ENCODE data around the gene PPP1R11.
A peak's percentile ranks its signal among the peaks of the same experiment; 100 is the strongest.

PPP1R11 gene

DNA sequence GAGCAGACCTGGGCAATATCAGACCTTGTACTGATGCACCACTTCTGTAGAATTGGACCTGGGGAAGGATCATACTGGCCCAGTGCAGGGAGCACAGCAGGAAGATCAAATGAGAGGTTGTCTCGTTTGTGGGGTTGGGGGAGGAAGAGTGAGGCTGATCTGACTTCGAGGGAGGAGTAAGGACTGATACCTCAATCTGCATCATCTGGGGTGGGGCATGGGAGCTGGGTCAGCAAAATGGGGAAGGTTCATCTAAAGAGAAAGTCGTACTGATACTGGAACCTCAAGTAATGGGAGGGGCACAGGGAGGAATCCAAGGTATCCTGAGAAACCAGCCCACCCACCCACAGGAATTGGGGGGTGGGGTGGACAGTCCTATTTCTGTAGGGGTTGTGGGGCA, 4.9 kb downstream of the PPP1R11 start:
- H3K27me3 Mint-ChIP-seq, result peaks cover 63% of the 10 kb centered on the region
- no peak for DNase-seq
- H3K4me1 Mint-ChIP-seq (ENCODE audit: low read depth), result peaks cover 57% of the 10 kb centered on the region
- no peaks in the 10 kb centered on the region for H3K9me3 Mint-ChIP-seq
- peaks cover 39% of the 10 kb centered on the region for H3K36me3 Mint-ChIP-seq (ENCODE audit: low read depth)
- H3K4me3 Mint-ChIP-seq, result no peak overlapping the region
- no peak overlapping the region for H3K27ac Mint-ChIP-seq

DNA sequence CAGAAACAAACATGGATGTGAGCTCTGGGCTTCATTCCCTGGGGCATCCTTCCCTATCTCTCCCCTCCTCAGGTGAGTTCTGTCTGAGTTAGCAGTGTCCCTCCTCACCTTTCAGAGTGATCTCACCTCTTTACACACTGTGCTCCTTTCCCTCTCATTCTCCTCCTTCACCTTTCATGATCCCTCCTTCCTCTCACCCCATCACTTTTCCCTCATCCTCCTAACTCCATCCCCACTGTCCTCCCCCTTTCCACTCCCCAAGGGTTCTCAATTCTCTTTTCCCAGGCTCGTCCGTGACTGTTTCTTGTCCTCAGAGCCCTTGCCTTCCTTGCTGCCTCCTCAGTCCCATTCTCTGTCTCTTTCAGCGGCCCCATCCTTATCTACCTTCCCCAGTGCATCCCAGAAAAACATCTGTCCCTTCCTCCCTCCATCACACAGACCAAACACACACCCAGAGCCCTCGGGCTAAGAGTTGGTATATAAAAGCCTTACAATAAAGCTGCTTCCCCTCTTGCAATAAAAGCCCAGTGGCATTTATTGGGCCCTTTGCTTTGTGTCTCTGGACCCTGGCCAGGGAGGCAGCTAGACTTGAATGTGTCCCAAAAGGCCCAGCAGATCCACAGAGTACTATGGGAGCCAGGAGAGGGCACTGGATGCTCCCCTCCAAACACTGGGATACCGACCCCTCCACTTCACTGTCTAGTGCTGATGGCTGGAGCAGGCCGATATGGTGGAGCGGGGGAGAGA, 6.7 kb downstream of the PPP1R11 start:
- Mint-ChIP-seq H3K27ac (no peak overlapping the region), H3K27me3 (peaks cover 67% of the 10 kb centered on the region), H3K36me3 (ENCODE audit: low read depth) (peaks cover 23% of the 10 kb centered on the region), H3K4me1 (ENCODE audit: low read depth) (peaks cover 49% of the 10 kb centered on the region), H3K9me3 (no peaks in the 10 kb centered on the region), H3K4me3 (no peak overlapping the region)
- no peak for DNase-seq

DNA sequence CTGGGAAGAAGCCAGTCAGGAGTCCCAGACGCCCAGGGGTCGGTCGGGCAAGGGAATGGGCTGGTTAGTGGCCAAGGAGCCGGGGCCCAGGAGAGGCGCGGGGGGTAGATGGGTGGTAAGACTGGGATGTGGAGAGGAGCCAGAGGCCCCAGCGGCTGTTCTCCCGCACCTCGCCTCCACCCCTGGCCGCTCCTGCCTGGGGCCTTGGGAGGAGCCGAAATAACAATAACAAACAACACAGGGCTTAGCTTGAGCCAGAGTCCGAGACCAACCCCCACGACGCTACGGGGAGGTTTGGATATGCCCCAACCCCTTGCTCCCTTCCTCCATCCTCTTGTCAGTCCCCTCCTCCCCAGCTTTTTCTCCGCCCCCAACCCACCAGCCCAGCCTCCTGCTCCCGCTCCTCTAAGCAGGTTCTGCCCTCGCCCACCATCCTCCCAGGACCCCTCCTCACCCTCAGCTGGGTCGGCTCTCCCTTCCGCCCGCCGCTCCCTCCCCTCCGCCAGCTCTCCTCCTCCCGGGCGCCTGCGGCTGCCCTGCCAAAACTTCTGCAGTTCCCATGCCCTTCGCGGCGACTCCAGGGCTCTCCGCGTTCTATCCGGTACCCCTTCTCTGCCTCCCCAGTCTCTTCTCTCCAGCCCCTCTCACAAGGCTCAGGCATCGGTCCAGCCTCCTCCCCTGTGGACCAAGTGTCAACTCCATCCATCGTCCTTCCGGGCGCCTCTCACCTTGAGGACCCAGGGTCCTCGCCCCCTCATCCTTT, 7.5 kb downstream of the PPP1R11 start:
- peaks cover 47% of the 10 kb centered on the region for H3K4me1 Mint-ChIP-seq (ENCODE audit: low read depth)
- H3K27ac Mint-ChIP-seq, result no peak overlapping the region
- H3K27me3 Mint-ChIP-seq, result peaks cover 67% of the 10 kb centered on the region
- H3K9me3 Mint-ChIP-seq, result no peaks in the 10 kb centered on the region
- no peak for DNase-seq
- peaks cover 14% of the 10 kb centered on the region for H3K36me3 Mint-ChIP-seq (ENCODE audit: low read depth)
- peak overlapping the region; percentile 56 for H3K4me3 Mint-ChIP-seq

DNA sequence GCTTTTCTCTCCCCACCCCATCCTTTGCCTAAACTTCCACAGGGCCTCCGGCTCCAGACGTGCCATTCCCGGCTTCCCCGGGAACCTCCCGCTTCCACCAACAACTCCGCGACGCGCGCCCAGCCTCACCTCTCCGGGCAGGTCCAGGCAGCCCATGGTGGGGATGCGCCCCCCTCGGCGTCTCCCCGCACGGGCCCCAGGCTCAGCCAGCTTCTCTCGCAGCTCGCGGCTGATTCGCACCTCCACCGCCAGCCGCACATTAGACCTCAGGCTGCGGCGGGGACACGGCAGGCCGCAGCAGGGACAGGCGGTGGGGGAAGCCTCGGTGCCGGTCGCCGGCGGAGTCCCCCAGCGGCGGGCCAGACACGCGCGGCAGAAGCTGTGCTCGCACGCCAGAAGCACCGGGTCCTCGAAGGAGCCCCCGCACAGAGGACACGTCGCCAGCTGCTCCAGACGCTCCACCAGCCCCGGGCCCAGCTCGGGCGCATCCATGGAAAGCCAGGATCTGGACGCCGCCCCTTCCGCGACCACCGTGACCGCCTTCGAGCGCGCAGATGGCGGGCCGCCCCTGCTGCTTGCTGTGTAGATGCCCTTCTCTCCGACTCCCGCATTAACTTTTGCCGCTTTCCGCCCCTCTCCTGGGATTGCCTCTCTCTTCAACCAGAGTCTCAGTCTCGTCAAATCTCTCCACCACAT, 8.2 kb downstream of the PPP1R11 start, which contains the start of gene RNF39:
TSS of gene RNF39 (minus strand) at position 676 of the 696 bp plus-strand sequence. CDS start at position 492, 184 bp downstream.
- H3K36me3 Mint-ChIP-seq (ENCODE audit: low read depth), result peaks cover 7% of the 10 kb centered on the region
- H3K27ac Mint-ChIP-seq, result no peak within 1 kb of the TSS
- peaks cover 45% of the 10 kb centered on the region for H3K4me1 Mint-ChIP-seq (ENCODE audit: low read depth)
- DNase-seq, result no peak
- H3K9me3 Mint-ChIP-seq, result no peaks in the 10 kb centered on the region
- H3K27me3 Mint-ChIP-seq, result peaks cover 65% of the 10 kb centered on the region
- H3K4me3 Mint-ChIP-seq, result peak within 1 kb of the TSS; percentile 56

DNA sequence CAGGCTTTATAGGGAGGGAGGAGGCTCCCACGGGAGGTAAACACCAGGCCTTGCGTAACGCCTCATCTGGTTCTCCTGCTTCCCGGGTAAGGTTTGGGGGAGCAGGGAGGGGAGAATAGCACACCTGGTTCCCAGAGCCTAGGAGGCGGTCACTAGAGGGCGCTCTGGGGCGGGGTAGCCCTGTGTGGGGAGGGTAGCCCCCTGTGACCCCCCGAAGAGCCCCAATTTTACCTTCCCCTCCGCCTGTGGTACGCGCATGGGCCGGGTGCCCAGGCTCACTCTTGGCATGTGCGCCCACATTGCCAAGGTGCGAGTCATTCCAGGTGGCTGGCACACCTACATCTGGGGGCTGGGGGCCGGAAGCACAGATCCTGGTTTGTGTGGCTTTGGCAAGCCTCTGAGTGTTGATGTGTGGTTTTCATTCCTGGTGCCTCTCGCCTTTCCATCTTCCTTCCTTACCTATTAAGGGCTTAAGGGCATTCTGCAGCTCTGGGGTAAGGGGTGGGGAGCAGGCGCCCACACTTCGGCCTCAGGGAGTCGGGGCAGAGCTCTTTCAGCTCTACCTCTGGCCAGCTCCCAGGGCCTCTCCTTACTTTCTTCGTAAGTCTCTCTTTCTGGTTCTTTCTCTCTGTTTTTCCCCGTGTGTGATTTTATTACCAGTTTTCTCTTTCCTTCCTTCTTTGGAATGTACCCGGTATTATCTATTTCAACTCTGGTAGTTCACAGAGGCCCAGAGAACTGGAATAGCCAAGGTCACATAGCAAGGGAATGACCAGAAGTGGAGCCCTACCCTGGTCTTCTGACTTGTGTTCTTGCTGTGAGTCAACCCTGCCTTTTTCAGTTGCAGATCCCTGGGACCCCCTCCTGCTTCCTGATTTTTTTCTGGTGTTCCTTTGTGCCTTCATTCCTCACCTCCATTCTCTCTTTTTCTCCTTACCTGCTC, 9.1 kb downstream of the PPP1R11 start:
- DNase-seq, result no peak
- Mint-ChIP-seq H3K9me3 (no peaks in the 10 kb centered on the region), H3K4me3 (peak overlapping the region; percentile 16), H3K27me3 (peaks cover 58% of the 10 kb centered on the region), H3K36me3 (ENCODE audit: low read depth) (no peaks in the 10 kb centered on the region), H3K4me1 (ENCODE audit: low read depth) (peaks cover 38% of the 10 kb centered on the region), H3K27ac (no peak overlapping the region)

DNA sequence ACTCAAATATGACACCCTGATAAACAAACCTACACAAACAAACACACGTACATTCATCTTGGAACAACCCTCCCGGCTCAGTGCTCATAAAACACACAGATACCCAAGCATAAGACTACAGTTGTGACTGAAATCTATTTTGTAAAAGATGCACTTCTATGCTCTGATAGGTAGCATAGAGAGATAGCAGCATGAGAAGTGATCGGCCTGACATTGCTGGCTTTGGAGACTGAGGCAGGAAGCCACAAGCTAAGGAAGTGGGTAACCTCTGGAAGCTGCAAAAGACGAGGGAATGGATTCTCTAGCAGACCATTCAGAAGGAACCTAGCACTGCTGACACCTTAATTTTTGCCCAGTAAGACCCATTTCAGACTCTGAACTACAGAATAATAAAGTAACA, 10.2 kb downstream of the PPP1R11 start:
- Mint-ChIP-seq H3K27me3 (peaks cover 48% of the 10 kb centered on the region), H3K27ac (no peak overlapping the region), H3K4me3 (no peak overlapping the region), H3K9me3 (no peaks in the 10 kb centered on the region), H3K4me1 (ENCODE audit: low read depth) (peaks cover 32% of the 10 kb centered on the region), H3K36me3 (ENCODE audit: low read depth) (no peaks in the 10 kb centered on the region)
- no peak for DNase-seq

DNA sequence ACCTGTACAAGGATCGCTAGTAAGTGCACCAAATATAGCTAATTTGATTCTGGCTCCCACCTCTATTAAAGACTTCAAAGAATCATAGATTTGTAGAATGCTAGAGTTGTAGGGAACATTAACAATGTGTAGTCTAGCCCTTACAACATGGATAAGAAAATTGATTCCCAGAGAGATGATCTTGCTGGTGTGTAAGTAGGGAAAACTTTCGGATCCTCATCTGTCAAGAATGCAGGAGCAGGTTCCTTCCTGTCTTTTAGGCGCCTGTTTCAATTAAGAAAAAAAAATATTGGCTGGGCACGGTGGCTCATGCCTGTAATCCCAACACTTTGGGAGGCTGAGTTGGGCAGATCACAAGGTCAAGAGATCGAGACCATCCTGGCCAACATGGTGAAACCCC, 20.9 kb downstream of the PPP1R11 start:
- H3K27me3 Mint-ChIP-seq, result peaks cover 53% of the 10 kb centered on the region
- no peak for DNase-seq
- no peaks in the 10 kb centered on the region for H3K9me3 Mint-ChIP-seq
- H3K36me3 Mint-ChIP-seq (ENCODE audit: low read depth), result no peaks in the 10 kb centered on the region
- H3K4me3 Mint-ChIP-seq, result no peak overlapping the region
- no peaks in the 10 kb centered on the region for H3K4me1 Mint-ChIP-seq (ENCODE audit: low read depth)
- H3K27ac Mint-ChIP-seq, result no peak overlapping the region

DNA sequence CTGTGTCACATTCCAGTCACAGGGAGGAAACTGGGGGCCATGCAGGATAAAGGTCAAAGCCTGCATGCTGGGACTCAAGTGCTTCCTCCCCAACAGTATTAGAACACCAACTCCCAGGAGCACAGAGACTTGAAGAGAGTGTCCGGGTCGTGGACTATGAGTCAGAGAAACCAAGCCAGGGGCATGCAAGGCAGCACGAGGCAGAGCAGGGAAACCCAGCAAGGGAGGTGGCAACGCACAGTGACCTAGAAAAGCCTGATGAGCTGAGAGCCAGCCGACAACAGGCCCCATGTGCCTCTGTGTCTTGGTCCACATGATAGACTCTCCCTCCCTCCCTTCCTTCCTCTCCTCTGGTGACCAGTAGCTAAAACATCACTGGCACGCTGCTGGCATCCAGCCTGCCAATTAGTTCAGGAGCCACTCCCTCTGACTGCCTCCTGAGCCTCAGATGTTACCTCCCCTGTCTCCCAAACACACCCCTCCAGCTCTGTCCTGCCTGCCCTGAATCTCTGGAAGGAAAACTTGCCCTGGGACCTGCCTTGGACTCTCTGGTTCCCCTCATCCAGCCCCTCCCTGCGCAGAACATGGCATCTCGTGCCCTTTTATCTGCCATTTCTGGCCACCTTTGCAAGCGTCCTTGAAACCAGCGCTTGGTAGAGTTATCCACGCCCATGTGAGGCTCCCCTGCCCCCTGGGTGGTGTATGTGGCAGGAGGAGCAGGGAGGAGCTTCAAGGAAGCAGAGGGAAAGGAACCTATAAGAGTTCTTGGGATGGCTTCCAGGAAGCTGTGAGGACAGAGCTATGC, 24.8 kb downstream of the PPP1R11 start:
- Mint-ChIP-seq H3K27me3 (peaks cover 58% of the 10 kb centered on the region), H3K9me3 (no peaks in the 10 kb centered on the region), H3K4me3 (no peak overlapping the region), H3K36me3 (ENCODE audit: low read depth) (no peaks in the 10 kb centered on the region), H3K27ac (no peak overlapping the region), H3K4me1 (ENCODE audit: low read depth) (no peaks in the 10 kb centered on the region)
- DNase-seq, result no peak

DNA sequence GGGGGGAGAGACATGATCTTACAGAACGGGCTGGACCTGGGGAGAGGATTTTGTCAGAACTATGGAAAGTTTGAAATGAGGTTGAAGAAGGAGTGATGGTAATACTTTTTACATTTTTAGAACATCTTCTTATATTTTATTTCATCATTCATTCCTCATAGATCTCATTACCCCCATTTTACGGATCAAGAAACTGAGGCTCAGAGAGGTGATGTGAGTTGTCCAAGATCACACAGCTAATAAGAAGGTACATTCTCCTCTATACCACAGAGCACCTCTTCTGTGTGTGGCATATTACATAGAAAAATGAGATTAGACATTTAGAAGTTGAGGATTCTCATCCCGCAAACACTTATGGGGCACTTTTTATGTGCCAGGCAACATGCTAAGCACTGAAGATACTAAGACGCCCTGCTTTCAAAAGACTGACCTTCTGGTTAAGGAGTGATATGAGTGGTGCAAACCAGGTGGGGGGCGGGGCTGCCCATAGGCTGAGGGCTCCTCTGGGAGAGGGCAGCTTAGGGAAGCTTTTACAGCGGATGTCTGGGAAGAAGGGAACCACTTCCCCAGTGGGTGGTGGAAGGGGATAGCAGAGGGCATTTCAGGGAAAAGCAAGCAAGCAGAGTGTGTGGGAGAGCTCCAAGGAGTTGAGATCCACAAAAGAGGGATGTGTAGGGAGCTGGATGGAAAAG, 26.0 kb downstream of the PPP1R11 start:
- no peak overlapping the region for H3K27ac Mint-ChIP-seq
- peaks cover 7% of the 10 kb centered on the region for H3K4me1 Mint-ChIP-seq (ENCODE audit: low read depth)
- H3K9me3 Mint-ChIP-seq, result no peaks in the 10 kb centered on the region
- no peak for DNase-seq
- H3K4me3 Mint-ChIP-seq, result no peak overlapping the region
- no peaks in the 10 kb centered on the region for H3K36me3 Mint-ChIP-seq (ENCODE audit: low read depth)
- peaks cover 46% of the 10 kb centered on the region for H3K27me3 Mint-ChIP-seq

DNA sequence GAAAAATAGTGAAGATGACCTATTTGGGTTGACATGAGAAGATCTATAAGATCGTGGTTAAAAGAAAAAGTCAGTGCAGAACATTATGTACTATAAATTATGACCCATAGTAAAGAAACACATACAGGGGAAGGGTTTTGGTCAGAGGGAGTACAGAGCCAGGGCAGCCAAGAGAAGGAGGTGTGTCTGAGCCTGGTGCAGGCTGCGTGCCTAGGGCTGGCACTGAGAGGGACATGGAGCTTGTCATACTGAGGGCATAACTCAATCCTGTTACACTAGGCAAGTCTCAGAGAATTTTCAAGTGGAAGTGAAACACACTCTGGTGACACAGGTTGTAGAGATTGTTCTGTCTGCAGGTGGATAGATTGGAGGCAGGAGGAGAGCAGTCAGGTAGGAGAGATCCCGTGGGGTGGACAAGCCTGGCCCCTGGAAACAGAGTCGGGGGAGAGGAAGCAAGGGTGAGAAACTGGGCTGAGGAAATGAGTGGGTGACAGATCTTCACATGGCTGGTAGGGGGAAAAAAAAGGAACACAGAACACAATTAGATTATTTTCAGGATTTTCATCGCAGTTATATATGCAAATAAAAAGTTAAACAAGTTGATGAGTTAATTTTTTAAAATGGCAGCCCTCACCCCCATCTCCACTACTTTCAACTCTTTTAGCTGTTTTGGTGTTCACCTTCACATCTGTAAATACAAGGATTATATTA, 27.1 kb downstream of the PPP1R11 start:
- Mint-ChIP-seq H3K4me1 (ENCODE audit: low read depth) (peaks cover 13% of the 10 kb centered on the region), H3K27ac (no peak overlapping the region), H3K9me3 (no peaks in the 10 kb centered on the region), H3K36me3 (ENCODE audit: low read depth) (no peaks in the 10 kb centered on the region), H3K4me3 (no peak overlapping the region), H3K27me3 (peaks cover 50% of the 10 kb centered on the region)
- no peak for DNase-seq

DNA sequence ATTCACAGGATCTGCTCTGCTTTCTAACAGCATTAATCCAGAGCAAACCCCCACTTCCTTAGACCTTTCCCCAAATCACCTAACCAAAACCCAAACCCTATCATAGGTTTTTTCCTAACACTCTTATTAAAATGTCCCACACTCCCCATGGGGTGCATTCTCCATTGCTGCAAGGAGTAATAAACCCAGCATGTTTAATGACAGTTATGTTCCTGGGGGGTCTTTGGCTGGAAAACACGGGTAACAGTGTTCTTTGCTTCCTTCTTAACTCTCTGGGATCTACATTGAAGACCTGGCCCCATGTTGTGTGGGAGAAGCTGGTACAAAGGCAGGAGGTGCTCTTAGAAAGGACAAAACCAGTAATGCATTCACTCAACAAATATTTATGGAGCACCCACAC, 29.8 kb downstream of the PPP1R11 start:
- no peaks in the 10 kb centered on the region for H3K9me3 Mint-ChIP-seq
- no peaks in the 10 kb centered on the region for H3K36me3 Mint-ChIP-seq (ENCODE audit: low read depth)
- H3K27me3 Mint-ChIP-seq, result peaks cover 50% of the 10 kb centered on the region

DNA sequence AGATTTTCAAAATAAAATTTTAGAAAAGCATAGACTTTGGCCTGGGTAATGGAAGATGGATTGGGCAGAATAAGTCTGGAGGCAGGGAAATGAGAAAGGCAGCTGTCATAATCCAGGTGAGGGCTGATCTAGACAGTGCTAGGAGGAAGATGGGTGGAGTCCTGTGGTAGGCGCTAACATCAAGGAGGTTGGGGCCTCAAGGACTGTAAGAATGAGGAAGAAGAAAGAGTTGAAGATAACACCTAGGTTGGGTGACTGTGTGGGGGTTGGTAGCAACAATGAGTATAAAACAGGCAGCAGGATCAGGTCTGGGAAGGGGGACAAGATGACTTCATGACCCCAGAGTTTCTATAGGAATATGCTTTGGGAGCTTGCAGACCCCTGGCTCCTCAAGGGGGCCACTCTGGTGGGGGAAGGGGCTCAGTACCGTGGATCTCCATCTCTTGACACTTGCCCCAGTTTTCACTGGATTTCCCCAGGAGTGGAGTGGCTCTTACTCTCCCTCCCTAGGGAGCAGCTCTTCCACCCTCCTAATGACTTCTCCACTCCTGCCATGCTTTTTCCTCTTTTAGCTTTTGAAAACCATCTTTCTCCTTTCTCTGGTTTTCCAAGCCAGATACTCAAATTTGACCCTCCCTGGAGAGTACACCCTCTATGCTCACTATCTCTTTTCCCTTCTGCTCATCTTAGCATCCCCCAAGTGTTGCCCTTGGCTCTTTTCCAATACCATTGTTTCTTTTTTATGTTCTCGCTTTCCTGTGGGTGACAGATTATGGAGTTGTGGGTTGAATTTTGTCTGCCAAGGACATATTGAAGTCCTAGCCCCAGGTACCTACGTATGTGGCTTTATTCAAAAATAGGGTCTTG, 31.1 kb downstream of the PPP1R11 start:
- Mint-ChIP-seq H3K36me3 (ENCODE audit: low read depth) (no peaks in the 10 kb centered on the region), H3K4me1 (ENCODE audit: low read depth) (peaks cover 48% of the 10 kb centered on the region), H3K4me3 (no peak overlapping the region), H3K9me3 (no peaks in the 10 kb centered on the region), H3K27ac (no peak overlapping the region), H3K27me3 (peaks cover 42% of the 10 kb centered on the region)
- no peak for DNase-seq

More for the DNA sequence above, 29.8 kb downstream of the PPP1R11 start:
- no peak overlapping the region for H3K4me3 Mint-ChIP-seq
- H3K27ac Mint-ChIP-seq, result no peak overlapping the region
- peaks cover 36% of the 10 kb centered on the region for H3K4me1 Mint-ChIP-seq (ENCODE audit: low read depth)
- no peak for DNase-seq
